ENCODE data around the gene ILF2.
"Not testable (repeated sequence)": the region's sequence is repeated elsewhere in the genome, so short reads cannot be mapped to it uniquely, and the experiment has no call there.

ILF2 gene

GRCh38 chr1:153669606-153670005 is 1.2 kb downstream of the ILF2 start:
- ATAC-seq (ENCODE audit: low read depth) (no peak), DNase-seq (ENCODE audit: low spot score in 2 of 2) (no peak)
- Mint-ChIP-seq H3K4me1 (peaks cover 15% of the 10 kb centered on the region), H3K4me3 (no peak overlapping the region), H3K27ac (no peak overlapping the region), H3K36me3 (peaks cover 22% of the 10 kb centered on the region), H3K27me3 (no peaks in the 10 kb centered on the region), H3K9me3 (no peaks in the 10 kb centered on the region)

GRCh38 chr1:153668672-153669071 is 2.1 kb downstream of the ILF2 start:
- not testable (repeated sequence) for ATAC-seq (ENCODE audit: low read depth); H3K27me3 Mint-ChIP-seq; H3K9me3 Mint-ChIP-seq; H3K4me3 Mint-ChIP-seq; H3K27ac Mint-ChIP-seq; DNase-seq (ENCODE audit: low spot score in 2 of 2)
- H3K36me3 Mint-ChIP-seq = peaks cover 28% of the 10 kb centered on the region
- peaks cover 15% of the 10 kb centered on the region for H3K4me1 Mint-ChIP-seq

- Mint-ChIP-seq H3K27ac (no peak overlapping the region), H3K9me3 (no peaks in the 10 kb centered on the region), H3K27me3 (no peaks in the 10 kb centered on the region), H3K36me3 (peaks cover 28% of the 10 kb centered on the region), H3K4me3 (no peak overlapping the region), H3K4me1 (peaks cover 15% of the 10 kb centered on the region)
- ATAC-seq (ENCODE audit: low read depth) = no peak
- DNase-seq (ENCODE audit: low spot score in 2 of 2) = no peak
These were observed 3.4 kb downstream of the ILF2 start for GRCh38 chr1:153667439-153667838.

DNA sequence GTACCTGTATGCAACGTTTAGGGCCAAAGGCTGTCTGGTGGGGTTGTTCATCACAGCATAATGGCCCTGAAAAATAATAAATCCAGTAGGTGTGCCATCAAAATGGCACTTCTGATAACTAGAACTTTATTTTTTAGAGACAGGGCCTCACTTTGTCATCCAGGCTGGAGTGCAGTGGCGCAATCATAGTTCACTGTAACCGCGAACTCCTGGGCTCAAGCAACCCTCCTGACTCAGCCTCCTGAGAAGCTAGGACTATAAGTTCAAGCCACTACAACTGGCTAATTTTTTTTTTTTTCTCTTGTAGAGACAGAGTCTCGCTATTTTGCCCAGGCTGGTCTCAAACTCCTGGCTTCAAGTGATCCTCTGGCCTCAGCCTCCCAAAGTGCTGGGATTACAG is 7.6 kb downstream of the ILF2 start:
- no peaks in the 10 kb centered on the region for H3K9me3 Mint-ChIP-seq
- no peak overlapping the region for H3K4me3 Mint-ChIP-seq
- no peak overlapping the region for H3K27ac Mint-ChIP-seq
- H3K27me3 Mint-ChIP-seq = no peaks in the 10 kb centered on the region
- DNase-seq (ENCODE audit: low spot score in 2 of 2) = no peak
- H3K36me3 Mint-ChIP-seq = peaks cover 25% of the 10 kb centered on the region
- no peak for ATAC-seq (ENCODE audit: low read depth)
- peaks cover 4% of the 10 kb centered on the region for H3K4me1 Mint-ChIP-seq

GRCh38 chr1:153662269-153662668 is 8.5 kb downstream of the ILF2 start:
- Mint-ChIP-seq H3K27ac (no peak overlapping the region), H3K9me3 (no peaks in the 10 kb centered on the region), H3K27me3 (no peaks in the 10 kb centered on the region), H3K4me3 (no peak overlapping the region), H3K36me3 (peaks cover 17% of the 10 kb centered on the region), H3K4me1 (peaks cover 2% of the 10 kb centered on the region)
- DNase-seq (ENCODE audit: low spot score in 2 of 2) = no peak
- ATAC-seq (ENCODE audit: low read depth) = no peak

- ATAC-seq (ENCODE audit: low read depth) = no peak
- no peak for DNase-seq (ENCODE audit: low spot score in 2 of 2)
- Mint-ChIP-seq H3K27ac (no peak overlapping the region), H3K4me1 (peaks cover 2% of the 10 kb centered on the region), H3K27me3 (no peaks in the 10 kb centered on the region), H3K36me3 (peaks cover 17% of the 10 kb centered on the region), H3K9me3 (no peaks in the 10 kb centered on the region), H3K4me3 (no peak overlapping the region)
These were observed 9.6 kb downstream of the ILF2 start for GRCh38 chr1:153661111-153661708.

DNA sequence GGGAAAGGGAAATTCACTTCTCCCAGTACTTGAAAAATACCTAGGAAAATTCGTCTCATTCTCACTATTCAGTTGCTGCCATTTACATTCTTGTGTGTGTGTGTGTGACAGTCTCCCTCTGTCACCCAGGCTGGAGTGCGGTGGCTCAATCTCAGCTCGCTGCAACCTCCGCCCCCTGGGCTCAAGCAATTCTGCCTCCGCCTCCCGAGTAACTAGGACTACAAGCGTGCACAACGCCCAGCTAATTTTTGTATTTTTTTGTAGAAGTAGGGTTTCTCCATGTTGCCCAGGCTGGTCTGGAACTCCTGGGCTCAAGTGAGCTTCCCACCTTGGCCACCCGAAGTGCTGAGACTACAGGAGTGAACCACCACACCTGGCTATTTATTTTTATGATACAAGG is 11.1 kb downstream of the ILF2 start:
- DNase-seq (ENCODE audit: low spot score in 2 of 2) (no peak), ATAC-seq (ENCODE audit: low read depth) (no peak)
- Mint-ChIP-seq H3K27me3 (no peaks in the 10 kb centered on the region), H3K4me3 (peak overlapping the region; percentile 90), H3K36me3 (peaks cover 8% of the 10 kb centered on the region), H3K4me1 (peaks cover 2% of the 10 kb centered on the region), H3K27ac (peak overlapping the region; percentile 60), H3K9me3 (no peaks in the 10 kb centered on the region)

DNA sequence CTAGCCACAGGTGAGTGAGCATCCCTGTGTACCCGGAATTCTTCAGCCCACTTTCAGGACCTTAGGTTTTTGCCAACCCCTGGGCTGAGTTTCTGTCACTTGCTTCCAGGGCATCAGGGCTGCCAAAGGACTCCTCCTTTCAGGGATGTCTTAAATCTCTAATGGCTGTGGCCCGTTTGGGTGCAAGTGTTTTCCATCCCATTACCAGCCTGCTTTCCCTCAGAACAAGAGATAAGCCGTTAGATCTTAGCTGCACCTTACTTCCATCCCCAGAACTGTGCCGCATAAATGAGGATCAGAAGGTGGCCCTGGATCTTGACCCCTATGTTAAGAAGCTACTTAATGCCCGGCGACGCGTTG is 11.6 kb downstream of the ILF2 start:
- DNase-seq (ENCODE audit: low spot score in 2 of 2) (no peak), ATAC-seq (ENCODE audit: low read depth) (no peak)
- no peaks in the 10 kb centered on the region for H3K27me3 Mint-ChIP-seq
- peaks cover 5% of the 10 kb centered on the region for H3K36me3 Mint-ChIP-seq
- H3K4me3 Mint-ChIP-seq = peak overlapping the region; percentile 90
- peak overlapping the region; percentile 83 for H3K27ac Mint-ChIP-seq
- H3K4me1 Mint-ChIP-seq = peaks cover 2% of the 10 kb centered on the region
- H3K9me3 Mint-ChIP-seq = no peaks in the 10 kb centered on the region

DNA sequence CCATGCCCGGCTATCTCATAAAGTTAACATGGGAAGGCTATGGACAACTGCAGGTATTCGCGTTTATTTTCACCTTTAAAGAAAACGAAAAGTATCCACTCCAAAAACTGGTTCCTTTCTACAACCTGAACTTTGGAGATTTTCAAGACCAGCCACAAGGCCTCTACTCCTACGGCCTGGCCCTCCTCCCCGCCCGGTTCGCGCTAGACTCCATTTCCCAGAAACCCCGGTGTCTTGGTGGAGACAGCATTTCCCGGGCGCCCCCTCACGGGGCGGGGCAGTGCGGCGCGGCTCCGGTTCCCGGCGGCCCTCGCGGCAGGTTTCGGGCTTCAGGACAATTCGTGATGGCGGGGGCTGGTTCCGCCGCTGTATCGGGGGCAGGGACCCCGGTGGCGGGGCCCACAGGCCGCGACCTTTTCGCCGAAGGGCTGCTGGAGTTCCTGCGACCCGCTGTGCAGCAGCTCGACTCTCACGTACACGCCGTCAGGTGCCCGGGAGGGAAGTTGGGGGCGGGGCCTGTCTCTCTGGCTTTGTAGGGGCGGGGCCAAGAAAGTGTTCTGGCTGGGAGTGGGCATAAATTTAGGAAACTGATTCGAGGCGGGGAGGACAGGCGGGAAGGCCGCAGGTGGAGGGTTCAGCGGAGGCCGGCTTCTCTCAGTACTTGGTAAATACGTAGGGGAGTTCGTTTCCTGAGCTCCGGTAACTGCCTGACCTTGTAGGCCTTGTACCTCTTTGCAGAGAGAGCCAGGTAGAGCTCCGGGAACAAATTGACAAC is 12.2 kb downstream of the ILF2 start, which contains the start of gene SNAPIN:
Gene SNAPIN, plus strand, starts transcription at position 304 of the 775 bp plus-strand sequence. Its CDS starts 41 bp downstream, at position 345.
- Mint-ChIP-seq H3K4me3 (peak within 1 kb of the TSS; percentile 90), H3K9me3 (no peaks in the 10 kb centered on the region), H3K36me3 (peaks cover 2% of the 10 kb centered on the region), H3K4me1 (peaks cover 2% of the 10 kb centered on the region), H3K27me3 (no peaks in the 10 kb centered on the region), H3K27ac (peak within 1 kb of the TSS; percentile 83)
- ATAC-seq (ENCODE audit: low read depth) (peak; percentile 98), DNase-seq (ENCODE audit: low spot score in 2 of 2) (peak; percentile 88 to 91)

GRCh38 chr1:153655333-153655732 is 15.5 kb downstream of the ILF2 start:
- H3K9me3 Mint-ChIP-seq = no peaks in the 10 kb centered on the region
- no peak for ATAC-seq (ENCODE audit: low read depth)
- no peaks in the 10 kb centered on the region for H3K36me3 Mint-ChIP-seq
- no peaks in the 10 kb centered on the region for H3K27me3 Mint-ChIP-seq
- H3K4me1 Mint-ChIP-seq = peaks cover 2% of the 10 kb centered on the region
- DNase-seq (ENCODE audit: low spot score in 2 of 2) = no peak
- H3K27ac Mint-ChIP-seq = no peak overlapping the region
- H3K4me3 Mint-ChIP-seq = no peak overlapping the region

- Mint-ChIP-seq H3K9me3 (no peaks in the 10 kb centered on the region), H3K27ac (no peak overlapping the region), H3K4me3 (no peak overlapping the region), H3K4me1 (peaks cover 2% of the 10 kb centered on the region), H3K27me3 (no peaks in the 10 kb centered on the region), H3K36me3 (no peaks in the 10 kb centered on the region)
- ATAC-seq (ENCODE audit: low read depth) (no peak), DNase-seq (ENCODE audit: low spot score in 2 of 2) (no peak)
These were observed 17.8 kb downstream of the ILF2 start for GRCh38 chr1:153652805-153653500.

DNA sequence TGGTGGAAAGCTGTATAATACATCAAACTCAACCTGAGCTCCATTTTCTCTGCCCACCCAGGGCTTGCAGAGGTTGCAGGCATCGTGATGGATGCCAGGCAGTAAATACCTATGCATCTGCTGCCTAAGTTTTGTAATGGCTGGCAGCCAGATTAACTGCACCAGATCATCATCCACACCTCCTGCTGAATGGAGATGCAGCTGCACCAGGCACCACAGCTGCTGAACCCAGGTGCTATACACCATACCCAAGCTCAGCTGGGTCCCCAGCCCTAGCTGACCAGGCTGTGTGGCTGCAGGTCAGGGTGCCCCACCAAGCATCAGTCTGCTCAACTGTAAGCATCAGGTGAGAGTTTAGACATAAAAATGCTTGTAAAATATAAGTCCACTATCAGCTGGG is 19.0 kb downstream of the ILF2 start:
- Mint-ChIP-seq H3K27me3 (no peaks in the 10 kb centered on the region), H3K9me3 (no peaks in the 10 kb centered on the region), H3K27ac (no peak overlapping the region), H3K4me3 (no peak overlapping the region), H3K4me1 (peaks cover 5% of the 10 kb centered on the region), H3K36me3 (peaks cover 7% of the 10 kb centered on the region)
- DNase-seq (ENCODE audit: low spot score in 2 of 2) (no peak), ATAC-seq (ENCODE audit: low read depth) (no peak)

DNA sequence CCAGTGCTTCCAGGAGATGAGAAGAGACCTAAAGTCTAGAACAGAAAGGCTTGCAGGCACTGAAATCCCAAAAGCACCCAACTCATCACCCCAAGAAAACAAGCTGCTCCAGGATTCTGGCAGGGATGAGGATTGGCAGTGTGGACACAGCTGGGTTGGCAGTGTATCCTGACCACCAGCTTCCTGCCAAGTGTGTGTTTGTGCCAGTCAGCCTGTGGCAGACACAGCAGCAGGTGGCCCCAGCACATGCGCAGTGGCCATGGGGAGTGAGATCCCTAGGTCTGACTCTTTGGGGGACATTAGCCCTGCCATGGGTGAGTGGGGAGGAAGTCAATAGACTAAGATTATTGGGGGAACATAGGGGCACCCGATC is 20.9 kb downstream of the ILF2 start:
- Mint-ChIP-seq H3K4me1 (peaks cover 13% of the 10 kb centered on the region), H3K9me3 (no peaks in the 10 kb centered on the region), H3K36me3 (peaks cover 21% of the 10 kb centered on the region), H3K4me3 (no peak overlapping the region), H3K27me3 (no peaks in the 10 kb centered on the region), H3K27ac (peak overlapping the region; percentile 54)
- no peak for ATAC-seq (ENCODE audit: low read depth)
- no peak for DNase-seq (ENCODE audit: low spot score in 2 of 2)

DNA sequence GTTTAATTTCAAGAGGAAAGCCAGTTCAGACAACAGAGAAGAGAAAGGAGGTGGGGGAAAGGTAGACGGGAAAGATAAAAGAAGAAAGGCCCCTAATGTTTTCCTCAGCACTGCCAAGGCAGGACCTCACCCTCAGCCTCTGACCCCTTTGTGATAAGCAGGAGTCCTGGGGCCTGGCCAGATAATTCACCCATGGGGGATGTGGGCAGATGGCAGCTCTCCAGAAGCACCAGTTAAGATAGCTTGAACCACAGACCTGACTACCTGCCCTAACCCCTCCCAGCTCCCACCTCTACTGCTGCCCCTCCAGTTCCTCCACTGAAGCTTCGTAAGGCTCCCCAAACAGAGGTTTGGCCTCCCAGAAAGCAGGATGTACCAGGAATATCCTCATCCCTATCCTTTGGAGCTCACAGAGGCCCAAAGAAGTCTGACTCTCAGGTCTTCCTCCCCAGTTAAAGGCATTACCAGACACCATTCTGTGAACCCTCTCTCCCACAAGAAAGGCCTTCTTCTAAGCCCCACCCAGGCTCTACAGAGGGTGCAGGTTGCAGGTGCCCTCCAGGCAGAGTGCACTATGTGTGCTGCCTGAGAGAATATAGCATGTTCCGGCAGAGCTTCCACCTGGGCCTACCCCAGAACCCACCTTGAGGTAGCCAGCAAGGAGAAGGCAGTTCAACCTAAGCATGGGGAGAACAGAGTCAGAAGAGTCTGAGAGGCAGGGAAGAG is 21.5 kb downstream of the ILF2 start:
- Mint-ChIP-seq H3K4me1 (peaks cover 15% of the 10 kb centered on the region), H3K4me3 (no peak overlapping the region), H3K9me3 (no peaks in the 10 kb centered on the region), H3K27me3 (no peaks in the 10 kb centered on the region), H3K36me3 (peaks cover 24% of the 10 kb centered on the region), H3K27ac (peak overlapping the region; percentile 54)
- ATAC-seq (ENCODE audit: low read depth) (no peak), DNase-seq (ENCODE audit: low spot score in 2 of 2) (no peak)
